NT2/D1 (cell line): ENCODE results near the gene BTRC.

Experiments
- DNase-seq: peaks from one replicate; pipeline ENCODE4 v3.0.0-alpha.2; 2011; ENCODE audit warnings: low read depth, low spot score
- H3K27me3 ChIP-seq: 2 replicates; pipeline ENCODE4 v1.6.0; 2011; ENCODE audit warnings: mild to moderate bottlenecking; ENCODE audit not compliant: insufficient read length, insufficient read depth
- H3K36me3 ChIP-seq: 2 replicates; pipeline ENCODE4 v1.6.1; 2011; ENCODE audit warnings: mild to moderate bottlenecking, low read length, mixed read lengths; ENCODE audit not compliant: insufficient read depth, insufficient read length
- H3K4me1 ChIP-seq: 2 replicates; pipeline ENCODE4 v1.5.1; 2011; ENCODE audit not compliant: insufficient read depth, insufficient read length
- H3K4me3 ChIP-seq: 2 replicates; pipeline ENCODE4 v1.5.1; 2011; ENCODE audit warnings: low read depth; ENCODE audit not compliant: insufficient read length
- H3K9ac ChIP-seq: 2 replicates; pipeline ENCODE4 v1.6.0; 2011; ENCODE audit warnings: low read depth; ENCODE audit not compliant: insufficient read length
- H3K9me3 ChIP-seq: 2 replicates; pipeline ENCODE4 v1.5.1; 2011; ENCODE audit warnings: mild to moderate bottlenecking, low read length; ENCODE audit not compliant: insufficient read depth
- SUZ12 ChIP-seq: IDR thresholded peaks from 2 replicates; pipeline ENCODE4 v1.6.1; 2011; ENCODE audit not compliant: insufficient read length, insufficient read depth; ENCODE audit errors: extremely low read depth
- YY1 ChIP-seq: IDR thresholded peaks from 2 replicates; pipeline ENCODE4 v1.6.1; 2011; ENCODE audit not compliant: insufficient read length, insufficient read depth
- ZNF274 ChIP-seq: IDR thresholded peaks from 2 replicates; pipeline ENCODE4 v1.6.1; 2011; ENCODE audit warnings: mild to moderate bottlenecking, low read depth, low read length

Gene BTRC

DNA sequence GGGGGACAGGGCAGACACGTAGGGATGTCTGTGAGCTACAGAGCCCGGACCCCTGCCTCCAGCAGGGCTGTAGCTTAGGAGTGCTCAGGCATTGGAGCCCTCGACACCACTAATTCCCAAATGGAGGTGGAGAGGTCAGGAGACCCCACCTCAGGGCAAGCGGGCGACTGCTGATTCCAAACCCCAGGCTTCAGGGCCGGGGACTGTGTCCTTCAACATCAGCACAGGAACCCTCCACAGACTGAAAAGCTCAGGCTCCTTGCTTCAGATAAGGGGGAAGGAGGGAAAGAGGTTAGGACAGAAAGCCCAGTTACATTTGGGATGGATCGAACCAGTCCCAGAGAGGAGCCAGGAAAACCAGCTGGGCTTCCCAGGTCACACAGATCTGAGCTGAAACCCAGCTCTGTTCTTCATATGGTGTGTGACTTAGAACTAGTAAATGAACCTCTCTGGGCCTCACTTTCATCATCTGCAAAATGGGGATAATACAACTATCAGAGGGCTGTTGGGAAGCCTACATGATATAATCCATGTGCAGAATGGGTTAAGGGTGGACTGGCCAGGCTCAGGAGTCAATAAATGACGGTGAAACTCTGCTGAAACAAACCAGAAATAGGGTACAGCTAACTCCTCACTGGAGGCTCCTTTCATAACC, 217.4 kb downstream of the BTRC start:
- Histone ChIP-seq H3K9ac (peak overlapping the region; percentile 79), H3K36me3 (no peaks in the 10 kb centered on the region), H3K27me3 (peaks cover 44% of the 10 kb centered on the region)

DNA sequence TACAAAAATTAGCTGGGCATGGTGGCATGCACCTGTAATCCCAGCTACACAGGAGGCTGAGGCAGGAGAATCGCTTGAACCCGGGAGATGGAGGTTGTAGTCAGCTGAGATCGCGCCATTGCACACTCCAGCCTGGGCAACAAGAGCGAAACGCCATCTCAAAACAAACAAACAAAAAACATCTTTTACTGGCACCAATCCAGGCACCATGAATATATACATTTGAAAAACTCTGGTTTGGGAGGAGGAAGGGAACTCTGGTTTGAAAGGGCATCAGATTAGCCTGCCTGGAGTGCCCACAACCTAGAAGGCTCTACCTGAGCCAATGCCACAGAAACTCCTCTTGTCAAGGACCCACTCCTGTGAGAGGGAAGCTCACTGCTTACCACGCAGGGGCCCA, 218.2 kb downstream of the BTRC start:
- Histone ChIP-seq H3K27me3 (peaks cover 43% of the 10 kb centered on the region), H3K4me1 (no peaks in the 10 kb centered on the region), H3K4me3 (no peak overlapping the region), H3K36me3 (peaks cover 6% of the 10 kb centered on the region), H3K9me3 (no peaks in the 10 kb centered on the region), H3K9ac (no peak overlapping the region)
- no peak for TF ChIP-seq YY1
- no peak for TF ChIP-seq SUZ12
- no peak for TF ChIP-seq ZNF274
- DNase-seq: no peak

More for the DNA sequence above, 217.4 kb downstream of the BTRC start:
- Histone ChIP-seq H3K4me3 (no peak overlapping the region), H3K4me1 (no peaks in the 10 kb centered on the region), H3K9me3 (no peaks in the 10 kb centered on the region)
- no peak for TF ChIP-seq ZNF274
- no peak for TF ChIP-seq SUZ12
- TF ChIP-seq YY1: no peak
- DNase-seq: no peak

DNA sequence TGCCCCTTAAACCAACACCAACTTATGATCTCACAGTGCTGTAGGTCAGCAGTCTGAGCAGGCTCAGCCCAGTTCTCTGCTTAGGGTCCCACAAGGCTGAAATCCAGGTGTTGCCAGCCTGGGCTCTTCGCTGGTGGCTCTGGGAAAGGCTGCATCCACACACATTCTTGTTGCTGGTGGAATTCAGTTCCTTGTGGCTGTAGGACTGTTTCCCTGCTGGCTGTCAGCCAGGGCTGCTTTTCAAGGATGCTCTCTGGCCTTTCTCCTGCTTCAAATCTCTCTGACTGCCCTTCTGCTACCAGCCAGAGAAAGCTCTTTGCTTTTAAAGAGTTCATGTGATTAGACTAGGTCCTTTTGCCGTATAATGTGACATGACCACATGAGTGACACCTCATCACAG, 218.8 kb downstream of the BTRC start:
- H3K36me3 ChIP-seq: peaks cover 13% of the 10 kb centered on the region
- H3K9ac ChIP-seq: no peak overlapping the region
- TF ChIP-seq YY1 (no peak), ZNF274 (no peak), SUZ12 (no peak)
- no peak overlapping the region for H3K4me3 ChIP-seq
- no peaks in the 10 kb centered on the region for H3K9me3 ChIP-seq
- H3K4me1 ChIP-seq: no peaks in the 10 kb centered on the region
- peaks cover 37% of the 10 kb centered on the region for H3K27me3 ChIP-seq
- no peak for DNase-seq

DNA sequence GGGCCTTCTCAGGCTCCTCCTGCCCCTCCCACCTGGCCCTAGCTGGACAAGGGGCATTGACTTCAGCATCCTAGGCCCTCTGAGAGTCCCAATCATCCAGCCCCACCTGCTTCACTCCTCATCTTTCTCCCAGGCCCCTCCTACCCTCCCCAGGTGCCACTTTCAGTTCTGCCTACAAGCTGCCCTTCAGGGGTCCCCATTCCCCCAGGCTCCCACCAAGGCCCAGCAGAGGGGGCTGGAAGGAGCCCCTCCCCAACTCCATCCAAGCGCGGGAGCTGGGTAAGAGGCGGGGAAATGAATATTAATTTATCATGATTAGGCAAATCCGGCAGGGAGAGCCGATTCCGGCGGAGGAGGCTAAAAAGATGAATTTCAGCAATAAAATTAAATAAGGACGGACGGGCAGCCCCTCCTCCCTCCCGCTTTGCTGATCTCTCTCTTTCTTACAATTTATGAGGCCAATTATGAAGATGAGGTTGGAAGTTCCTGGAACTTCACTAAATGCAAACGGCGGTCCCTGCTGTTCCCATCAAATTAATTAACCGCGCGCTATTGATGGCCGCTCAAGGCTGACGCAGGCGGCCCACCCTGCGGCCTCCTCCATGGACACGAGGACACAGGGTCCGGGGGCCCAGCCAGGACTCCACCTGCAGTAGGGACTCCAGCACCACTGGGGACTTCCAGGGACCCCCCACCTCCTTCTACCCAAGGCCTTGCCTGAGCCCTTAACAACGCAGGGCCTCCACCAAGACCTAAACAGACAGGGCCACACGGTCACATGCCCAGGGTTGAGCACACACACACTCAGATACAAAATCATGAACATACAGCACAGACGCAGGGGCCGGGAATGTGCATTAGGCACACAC, 220.2 kb downstream of the BTRC start:
- TF ChIP-seq ZNF274: no peak
- Histone ChIP-seq H3K9ac (no peak overlapping the region), H3K36me3 (peaks cover 26% of the 10 kb centered on the region), H3K4me1 (no peaks in the 10 kb centered on the region), H3K9me3 (no peaks in the 10 kb centered on the region), H3K27me3 (peaks cover 29% of the 10 kb centered on the region), H3K4me3 (no peak overlapping the region)
- no peak for DNase-seq

DNA sequence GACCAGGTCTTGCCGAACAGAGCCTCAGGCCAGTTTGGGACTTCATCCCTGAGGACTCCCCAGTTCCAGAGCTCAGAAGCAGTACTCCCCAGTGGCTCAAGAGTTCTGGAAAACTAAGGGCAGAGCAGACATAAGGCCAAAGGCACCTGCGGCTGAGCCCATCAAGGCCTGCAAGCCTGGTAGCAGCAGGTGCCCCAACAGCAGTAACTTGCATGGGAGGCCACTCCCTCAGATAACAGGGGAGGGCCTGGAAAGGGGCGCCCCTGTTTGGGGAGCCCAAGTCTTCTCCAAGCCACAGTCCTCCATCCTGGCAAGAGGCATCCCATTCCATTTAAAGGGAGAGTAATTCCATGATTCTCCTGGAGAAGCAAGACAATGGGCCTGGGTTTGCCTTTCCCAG, 221.1 kb downstream of the BTRC start:
- DNase-seq: no peak
- Histone ChIP-seq H3K27me3 (peaks cover 26% of the 10 kb centered on the region), H3K9me3 (no peaks in the 10 kb centered on the region), H3K36me3 (peaks cover 35% of the 10 kb centered on the region), H3K9ac (no peak overlapping the region), H3K4me1 (no peaks in the 10 kb centered on the region), H3K4me3 (no peak overlapping the region)
- TF ChIP-seq ZNF274: no peak
- no peak for TF ChIP-seq YY1
- no peak for TF ChIP-seq SUZ12

DNA sequence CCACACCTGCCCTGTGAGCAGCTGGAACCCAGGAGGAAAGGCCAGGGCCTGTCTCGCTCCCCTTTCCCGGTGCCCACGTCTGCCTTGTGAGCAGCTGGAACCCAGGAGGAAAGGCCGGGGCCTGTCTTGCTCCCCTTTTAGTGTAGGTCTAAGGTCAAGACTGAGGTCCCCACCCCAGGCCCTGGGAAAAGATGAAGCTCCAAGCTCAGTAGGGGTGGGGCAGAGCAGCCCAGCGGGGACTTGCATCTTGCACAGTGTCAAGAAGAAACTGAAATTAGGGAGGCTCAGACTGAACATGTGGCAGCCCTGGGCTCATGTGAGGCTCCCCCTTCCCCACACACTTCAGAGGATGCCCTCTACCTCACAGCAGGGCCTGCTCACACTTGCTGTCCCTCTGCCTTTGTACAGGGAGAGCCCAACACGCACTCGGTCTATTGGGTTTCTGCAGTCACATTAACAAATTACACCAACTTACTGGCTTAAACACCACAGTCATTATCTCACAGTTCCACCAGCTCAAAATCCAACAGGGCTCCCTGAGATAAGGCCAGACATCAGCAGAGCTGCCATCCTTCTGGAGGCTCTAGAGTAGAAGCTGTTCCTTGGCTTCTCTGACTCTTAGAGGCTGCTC, 221.7 kb downstream of the BTRC start:
- DNase-seq: no peak
- TF ChIP-seq ZNF274: no peak
- no peak for TF ChIP-seq SUZ12
- Histone ChIP-seq H3K4me1 (no peaks in the 10 kb centered on the region), H3K9me3 (no peaks in the 10 kb centered on the region), H3K4me3 (no peak overlapping the region), H3K27me3 (peaks cover 23% of the 10 kb centered on the region), H3K36me3 (peaks cover 41% of the 10 kb centered on the region), H3K9ac (no peak overlapping the region)

DNA sequence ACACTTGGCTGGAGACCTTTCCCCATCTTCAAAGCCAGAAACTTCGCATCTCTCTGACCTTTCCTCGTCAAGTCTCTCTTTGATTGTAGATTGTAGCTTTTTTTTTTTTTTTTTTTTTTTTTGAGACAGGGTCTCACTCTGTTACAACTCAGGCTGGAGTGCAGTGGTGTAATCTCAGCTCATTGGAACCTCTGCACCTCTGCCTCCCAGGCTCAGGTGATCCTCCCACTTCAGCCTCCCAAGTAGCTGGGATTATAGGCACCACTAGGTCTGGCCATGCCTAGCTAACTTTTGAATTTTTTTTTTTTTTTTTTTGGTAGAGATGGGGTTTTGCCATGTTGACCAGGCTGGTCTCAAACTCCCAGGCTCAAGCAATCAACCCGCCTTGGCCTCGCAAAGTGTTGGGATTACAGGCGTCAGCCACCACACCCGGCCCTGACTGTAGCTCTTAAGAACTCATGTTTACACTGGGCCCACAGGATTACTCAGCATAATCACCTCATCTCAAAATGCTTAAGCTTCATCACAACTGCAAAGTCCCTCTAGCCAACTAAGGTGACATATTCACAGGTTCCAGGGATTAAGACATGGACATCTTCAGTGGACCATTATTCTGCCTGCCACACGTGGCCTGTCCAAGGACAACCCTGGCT, 222.4 kb downstream of the BTRC start:
- peaks cover 16% of the 10 kb centered on the region for H3K27me3 ChIP-seq
- no peak overlapping the region for H3K4me3 ChIP-seq
- TF ChIP-seq YY1 (no peak), ZNF274 (no peak), SUZ12 (no peak)
- no peak overlapping the region for H3K9ac ChIP-seq
- H3K9me3 ChIP-seq: no peaks in the 10 kb centered on the region
- H3K4me1 ChIP-seq: peaks cover 1% of the 10 kb centered on the region
- no peak for DNase-seq
- peaks cover 44% of the 10 kb centered on the region for H3K36me3 ChIP-seq
